HCT116 (cell line): Measurements from ENCODE around the gene NOX3.

Experiments
- CBX3 ChIP-seq: IDR thresholded peaks from 2 replicates; pipeline ENCODE4 v1.6.1; 2012; ENCODE audit warnings: low read depth
- CTCF ChIP-seq, 3 experiments: fragments of 200-600 bp in 1 of 3; sonication (generic) in 1 of 3; IDR thresholded peaks in 2 of 3; conservative IDR thresholded peaks in 1 of 3; 2 replicates each; pipeline ENCODE4 v1.5.1; 2012 to 2017; ENCODE audit warnings: low read depth in 2 of 3, low read length in 2 of 3, antibody characterized with exemption in 1 of 3, borderline replicate concordance in 1 of 3, control low read depth in 1 of 3, mild to moderate bottlenecking in 1 of 3, mixed read lengths in 1 of 3, mixed run types in 1 of 3, moderate library complexity in 1 of 3; ENCODE audit not compliant: insufficient read depth in 1 of 3
- EGR1 ChIP-seq: IDR thresholded peaks from 2 replicates; pipeline ENCODE4 v1.6.1; 2012; ENCODE audit warnings: low read depth
- EZH2 ChIP-seq: fragments of 200-600 bp; sonication (generic); IDR thresholded peaks from 2 replicates; pipeline ENCODE4 v1.6.1; 2017; ENCODE audit warnings: antibody characterized with exemption, mixed run types
- EZH2phosphoT487 ChIP-seq: fragments of 200-600 bp; IDR thresholded peaks from 2 replicates; pipeline ENCODE4 v1.6.1; 2018; ENCODE audit warnings: antibody characterized with exemption, borderline replicate concordance
- MAX ChIP-seq: IDR thresholded peaks from 2 replicates; pipeline ENCODE4 v1.6.1; 2012
- POLR2A ChIP-seq: IDR thresholded peaks from 2 replicates; pipeline ENCODE4 v1.7.0; 2011; ENCODE audit warnings: borderline replicate concordance; ENCODE audit not compliant: insufficient read depth, insufficient read length; ENCODE audit errors: extremely low read depth
- POLR2AphosphoS5 ChIP-seq: IDR thresholded peaks from 2 replicates; pipeline ENCODE4 v1.6.1; 2011; ENCODE audit warnings: mild to moderate bottlenecking, low read depth, low read length, moderate library complexity
- RAD21 ChIP-seq: IDR thresholded peaks from 2 replicates; pipeline ENCODE4 v1.6.1; 2012; ENCODE audit warnings: low read depth, mild to moderate bottlenecking
- REST ChIP-seq: IDR thresholded peaks from 2 replicates; pipeline ENCODE4 v1.6.1; 2012; ENCODE audit warnings: low read depth
- ZFX ChIP-seq: fragments of 450-650 bp; IDR thresholded peaks from 2 replicates; pipeline ENCODE4 v1.6.1; 2017

DNA sequence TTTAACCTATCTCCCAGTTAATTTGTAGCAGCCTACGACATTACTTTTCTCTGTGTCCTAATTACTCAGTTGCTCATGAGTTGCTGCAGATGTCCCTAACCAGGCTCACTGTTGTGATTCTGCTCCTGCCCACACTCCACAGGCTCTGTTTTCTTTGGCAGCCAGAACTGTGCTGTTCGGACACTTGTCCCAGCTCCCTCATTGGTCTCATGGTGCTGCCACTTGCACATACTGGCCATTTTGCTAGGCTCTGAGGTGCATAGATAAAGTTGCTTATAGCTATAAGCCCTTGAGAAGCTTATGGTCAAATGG, 55.0 kb downstream of the NOX3 start:
- TF ChIP-seq EZH2 (no peak), CTCF (IDR thresholded peaks at IDR 0.05 in 2 of 3, conservative IDR thresholded peaks at IDR 0.05 in 1 of 3; ENCODE audit: borderline replicate concordance in 1 of 3, insufficient read depth in 1 of 3, low read depth in 2 of 3, low read length in 2 of 3) (no peak), MAX (no peak), CBX3 (no peak), ZFX (no peak), POLR2A (no peak), EGR1 (no peak), REST (no peak), POLR2AphosphoS5 (no peak), EZH2phosphoT487 (no peak), RAD21 (no peak)
